GM23338 (cell line): Measurements from ENCODE around the gene TNS1.

ENCODE experiments used
- CREB1 ChIP-seq: fragments of 250-450 bp; sonication (Bioruptor Pico); IDR thresholded peaks from 2 replicates; pipeline ENCODE4 v1.5.0; 2020; ENCODE audit warnings: low read depth, mild to moderate bottlenecking, moderate library complexity
- CTCF ChIP-seq, 2 experiments: fragments of 200-600 bp in 1 of 2; sonication (generic) in 1 of 2; conservative IDR thresholded peaks; 2 replicates each; pipeline versions ENCODE4 v1.5.1 to v1.6.1; 2016 to 2017; ENCODE audit warnings: antibody characterized with exemption in 2 of 2, low read depth in 2 of 2, mild to moderate bottlenecking in 2 of 2, moderate library complexity in 1 of 2
- ETS1 ChIP-seq: IDR thresholded peaks from 2 replicates; pipeline ENCODE4 v1.6.1; 2016; ENCODE audit warnings: antibody characterized with exemption
- EZH2 ChIP-seq: fragments of 200-600 bp; sonication (generic); IDR thresholded peaks from one replicate; pipeline ENCODE4 v1.8.0; 2017; ENCODE audit warnings: antibody characterized with exemption, mild to moderate bottlenecking, low read depth; ENCODE audit not compliant: unreplicated experiment
- EZH2phosphoT487 ChIP-seq: fragments of 200-600 bp; sonication (generic); IDR thresholded peaks from one replicate; pipeline ENCODE4 v1.8.1; 2018; ENCODE audit warnings: antibody characterized with exemption; ENCODE audit not compliant: unreplicated experiment
- POLR2AphosphoS5 ChIP-seq: IDR thresholded peaks from 2 replicates; pipeline ENCODE4 v1.6.1; 2016; ENCODE audit warnings: antibody characterized with exemption, low read depth

GRCh38 chr2:217992061-217992460 lies 10.7 kb downstream of the TNS1 start:
- TF ChIP-seq ETS1 (no peak), CTCF (conservative IDR thresholded peaks at IDR 0.05; ENCODE audit: low read depth in 2 of 2) (no peak), EZH2 (no peak), CREB1 (CRISPR knock-in tag) (no peak), EZH2phosphoT487 (no peak), POLR2AphosphoS5 (no peak)
